Spleen (tissue), 7 donors: Measurements from ENCODE around the gene SLC5A11.

Experiments
- POLR2A ChIP-seq, 3 donors: fragments of 450-650 bp; IDR thresholded peaks; one replicate each; pipeline ENCODE4 v1.5.1; 2017; ENCODE audit warnings: antibody characterized with exemption in 3 of 3, mild to moderate bottlenecking in 1 of 3
- POLR2AphosphoS5 ChIP-seq, 3 donors: sonication (generic); formaldehyde crosslinking; IDR thresholded peaks; one replicate each; pipeline ENCODE4 v1.5.1; 2017; ENCODE audit warnings: antibody characterized with exemption in 3 of 3
- TF ChIP-seq, protein P1 (sequence below), 11 experiments: fragments of 200-600 bp in 7 of 11; fragments of 450-650 bp in 4 of 11; sonication (generic) in 4 of 11; IDR thresholded peaks in 8 of 11; conservative IDR thresholded peaks in 3 of 11; 1 replicate in 7 of 11; 2 replicates in 4 of 11; pipeline versions ENCODE4 v1.4.0 to v1.8.0; 2016 to 2021; ENCODE audit warnings: antibody characterized with exemption in 11 of 11, inconsistent platforms in 4 of 11, mild to moderate bottlenecking in 1 of 11
- donor health status: DM: no; HTN: no; CAD: no; lungs with moderate emphysema.
- donor health status: DM: no; HTN: no; CAD: no.
- donor health status: DM: no; HTN: no; CAD: no.

DNA sequence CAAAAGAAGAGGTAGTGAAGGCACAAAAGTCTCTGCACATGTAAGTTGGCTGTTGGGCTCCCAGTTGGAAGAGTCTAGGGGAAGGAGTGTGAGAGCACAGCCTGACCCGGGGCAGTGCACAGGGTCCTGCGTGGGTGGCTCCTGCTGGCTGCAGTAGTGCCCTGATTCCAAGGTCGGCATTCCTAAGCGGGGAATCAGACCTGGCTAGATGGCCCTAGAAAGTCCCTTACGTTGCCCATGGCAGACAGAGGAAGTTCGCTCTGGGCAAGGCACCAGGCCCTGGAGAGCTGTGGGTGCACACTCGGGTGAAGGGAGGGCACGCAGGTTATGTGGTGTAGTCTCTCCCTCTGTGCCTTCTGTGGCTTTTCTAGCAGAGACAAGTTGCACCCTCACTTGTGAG lies 22.8 kb upstream of the SLC5A11 start:
- TF ChIP-seq, protein P1, sequence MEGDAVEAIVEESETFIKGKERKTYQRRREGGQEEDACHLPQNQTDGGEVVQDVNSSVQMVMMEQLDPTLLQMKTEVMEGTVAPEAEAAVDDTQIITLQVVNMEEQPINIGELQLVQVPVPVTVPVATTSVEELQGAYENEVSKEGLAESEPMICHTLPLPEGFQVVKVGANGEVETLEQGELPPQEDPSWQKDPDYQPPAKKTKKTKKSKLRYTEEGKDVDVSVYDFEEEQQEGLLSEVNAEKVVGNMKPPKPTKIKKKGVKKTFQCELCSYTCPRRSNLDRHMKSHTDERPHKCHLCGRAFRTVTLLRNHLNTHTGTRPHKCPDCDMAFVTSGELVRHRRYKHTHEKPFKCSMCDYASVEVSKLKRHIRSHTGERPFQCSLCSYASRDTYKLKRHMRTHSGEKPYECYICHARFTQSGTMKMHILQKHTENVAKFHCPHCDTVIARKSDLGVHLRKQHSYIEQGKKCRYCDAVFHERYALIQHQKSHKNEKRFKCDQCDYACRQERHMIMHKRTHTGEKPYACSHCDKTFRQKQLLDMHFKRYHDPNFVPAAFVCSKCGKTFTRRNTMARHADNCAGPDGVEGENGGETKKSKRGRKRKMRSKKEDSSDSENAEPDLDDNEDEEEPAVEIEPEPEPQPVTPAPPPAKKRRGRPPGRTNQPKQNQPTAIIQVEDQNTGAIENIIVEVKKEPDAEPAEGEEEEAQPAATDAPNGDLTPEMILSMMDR (IDR thresholded peaks at IDR 0.05 in 8 of 11, conservative IDR thresholded peaks at IDR 0.05 in 3 of 11): no peak
- TF ChIP-seq POLR2AphosphoS5 (IDR thresholded peaks at IDR 0.05) (peak in 1 of 3 donors; percentile 28), POLR2A (IDR thresholded peaks at IDR 0.05) (no peak)
